PC-3 (cell line): ENCODE data around the gene CPE. TPM values are rescaled to one million over a fixed set of nuclear protein-coding genes. Genes with fewer than 3 reads are reported as not detected.

ENCODE experiments used
- ATAC-seq: fragments of 200-7000 bp; cut with Tn5 transposase; 2 replicates; pipeline ENCODE4 v1.9.1; 2020; ENCODE audit warnings: mild to moderate bottlenecking, moderate library complexity
- BruUV-seq: library from RNA; stranded (reverse); fragments of 400-500 nt; replicated peaks from 2 replicates; lab custom pipeline; 2021; lab: Mats Ljungman, UMichigan
- CTCF ChIA-PET: fragments of 300-600 bp; sonication (Branson Sonifier 250); formaldehyde crosslinking; loops from one replicate; lab custom pipeline; 2022; ENCODE audit warnings: antibody characterized with exemption; lab: Charles Lee
- POLR2A ChIA-PET: fragments of 300-600 bp; sonication (Branson Sonifier 250); formaldehyde crosslinking; loops from one replicate; lab custom pipeline; 2022; ENCODE audit warnings: antibody characterized with exemption; ENCODE audit not compliant: unreplicated experiment; lab: Charles Lee
- DNase-seq: peaks from one replicate; pipeline ENCODE4 v3.0.0-alpha.2; 2015
- H2AFZ ChIP-seq: fragments of 300-600 bp; sonication (generic); 2 replicates; pipeline ENCODE4 v1.6.0; 2016; ENCODE audit warnings: antibody characterized with exemption, low read length
- H3F3A ChIP-seq: fragments of 300-600 bp; sonication (generic); one replicate; pipeline ENCODE4 v1.6.0; 2017; ENCODE audit warnings: antibody characterized with exemption, low read length, control low read depth, mild to moderate bottlenecking; ENCODE audit not compliant: unreplicated experiment
- H3K27ac ChIP-seq: fragments of 300-600 bp; sonication (generic); 2 replicates; pipeline ENCODE4 v1.5.1; 2016; ENCODE audit warnings: mild to moderate bottlenecking, low read length
- H3K27me3 ChIP-seq: fragments of 300-600 bp; sonication (generic); 2 replicates; pipeline ENCODE4 v1.6.1; 2016; ENCODE audit warnings: low read length, mixed read lengths
- H3K36me3 ChIP-seq: fragments of 300-600 bp; sonication (generic); 2 replicates; pipeline ENCODE4 v1.6.1; 2016; ENCODE audit warnings: low read depth, mixed run types, low read length, mixed read lengths
- H3K4me1 ChIP-seq: fragments of 300-600 bp; sonication (generic); 2 replicates; pipeline ENCODE4 v1.5.1; 2016; ENCODE audit warnings: low read length; ENCODE audit not compliant: insufficient read depth
- H3K4me2 ChIP-seq: fragments of 300-600 bp; sonication (generic); 2 replicates; pipeline ENCODE4 v1.6.0; 2016; ENCODE audit warnings: low read length
- H3K4me3 ChIP-seq: fragments of 300-600 bp; sonication (generic); 2 replicates; pipeline ENCODE4 v1.5.1; 2016; ENCODE audit warnings: mild to moderate bottlenecking, low read length, mixed read lengths
- H3K79me2 ChIP-seq: fragments of 300-600 bp; sonication (generic); 2 replicates; pipeline ENCODE4 v1.6.1; 2017; ENCODE audit warnings: low read length, mixed read lengths
- H3K9ac ChIP-seq: fragments of 300-600 bp; sonication (generic); 2 replicates; pipeline ENCODE4 v1.6.0; 2016; ENCODE audit warnings: mild to moderate bottlenecking, low read length
- H3K9me2 ChIP-seq: fragments of 300-600 bp; sonication (generic); replicated peaks from 2 replicates; pipeline ENCODE4 v1.6.1; 2016; ENCODE audit warnings: mixed run types, low read length, mixed read lengths
- H3K9me3 ChIP-seq: fragments of 300-600 bp; sonication (generic); 2 replicates; pipeline ENCODE4 v1.6.1; 2016; ENCODE audit warnings: low read length, mixed read lengths
- H4K20me1 ChIP-seq: fragments of 300-600 bp; sonication (generic); 2 replicates; pipeline ENCODE4 v1.6.1; 2016; ENCODE audit warnings: low read length, mixed read lengths
- CTCF ChIP-seq: fragments of 300-600 bp; sonication (generic); conservative IDR thresholded peaks from 2 replicates; pipeline ENCODE4 v1.5.1; 2017; ENCODE audit warnings: antibody characterized with exemption, low read depth, mild to moderate bottlenecking, low read length
- EZH2 ChIP-seq: fragments of 300-600 bp; sonication (generic); IDR thresholded peaks from one replicate; pipeline ENCODE4 v1.6.1; 2017; ENCODE audit warnings: antibody characterized with exemption, mild to moderate bottlenecking, low read length; ENCODE audit not compliant: unreplicated experiment
- EZH2phosphoT487 ChIP-seq: fragments of 300-600 bp; sonication (generic); IDR thresholded peaks from 2 replicates; pipeline ENCODE4 v1.6.1; 2018; ENCODE audit warnings: mild to moderate bottlenecking, antibody characterized with exemption, low read length, borderline replicate concordance
- intact Hi-C: fragments of 100-400 bp; cut with micrococcal nuclease; formaldehyde crosslinking; loops from 2 replicates; pipeline ENCODE4 v1.9.0; 2023
- total RNA-seq: library from RNA; depleted of rRNA; stranded (reverse); fragments of >200 nt; gene quantifications from 2 replicates; pipeline ENCODE4 v1.2.3, GENCODE V29; 2014

CPE gene
- total RNA-seq, 1 experiment from 2014 or later, result 15.5 TPM

- Histone ChIP-seq H4K20me1 (no peaks in the 10 kb centered on the region), H2AFZ (no peak overlapping the region), H3F3A (no peaks in the 10 kb centered on the region), H3K27ac (no peak overlapping the region), H3K36me3 (no peaks in the 10 kb centered on the region), H3K27me3 (no peaks in the 10 kb centered on the region), H3K9me3 (no peaks in the 10 kb centered on the region), H3K9me2 (no peaks in the 10 kb centered on the region), H3K79me2 (no peaks in the 10 kb centered on the region), H3K9ac (no peak overlapping the region), H3K4me3 (no peak overlapping the region), H3K4me1 (no peaks in the 10 kb centered on the region), H3K4me2 (no peak overlapping the region)
- intact Hi-C loops, result no loop called here
- ATAC-seq (no peak), DNase-seq (no peak)
- ChIA-PET CTCF (no interaction called here), POLR2A (no interaction called here)
- BruUV-seq, result no TSS peak
- TF ChIP-seq EZH2phosphoT487 (no peak), CTCF (no peak)
Measured at GRCh38 chr4:165516281-165516833, 137.5 kb downstream of the CPE start.

DNA sequence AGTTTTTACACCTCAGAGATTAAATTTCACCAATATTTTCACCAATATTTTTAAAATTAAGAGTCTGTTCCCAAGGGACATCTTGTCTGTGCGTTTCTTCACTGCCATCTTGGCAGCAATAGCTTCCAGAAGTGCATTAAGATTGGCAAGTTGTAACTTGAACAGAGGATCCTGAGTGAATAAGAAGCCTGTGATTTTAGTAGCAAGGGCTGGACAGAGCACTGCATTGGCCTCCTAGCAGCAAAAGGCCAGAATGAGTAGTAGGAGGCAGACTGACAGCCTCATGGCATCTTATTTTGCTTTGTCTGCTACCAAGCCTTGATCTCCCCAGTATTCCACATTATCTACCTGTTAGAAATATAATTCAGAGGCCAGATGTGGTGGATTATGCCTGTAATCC is 138.4 kb downstream of the CPE start:
- H4K20me1 ChIP-seq, result no peaks in the 10 kb centered on the region
- no peak overlapping the region for H3K4me3 ChIP-seq
- DNase-seq, result no peak
- no TSS peak for BruUV-seq
- H3K9ac ChIP-seq, result no peak overlapping the region
- no peak for TF ChIP-seq EZH2phosphoT487
- no peak for TF ChIP-seq EZH2
- no peak for TF ChIP-seq CTCF
- H3K27me3 ChIP-seq, result no peaks in the 10 kb centered on the region
- no peak overlapping the region for H2AFZ ChIP-seq
- ChIA-PET CTCF (no interaction called here), POLR2A (no interaction called here)
- H3K9me2 ChIP-seq, result no peaks in the 10 kb centered on the region
- no peaks in the 10 kb centered on the region for H3K79me2 ChIP-seq
- H3K27ac ChIP-seq, result no peak overlapping the region
- no peak overlapping the region for H3K4me2 ChIP-seq
- intact Hi-C loops, result no loop called here
- H3K4me1 ChIP-seq, result no peaks in the 10 kb centered on the region
- no peaks in the 10 kb centered on the region for H3K36me3 ChIP-seq
- H3K9me3 ChIP-seq, result no peaks in the 10 kb centered on the region
- ATAC-seq, result no peak
- H3F3A ChIP-seq, result no peaks in the 10 kb centered on the region

DNA sequence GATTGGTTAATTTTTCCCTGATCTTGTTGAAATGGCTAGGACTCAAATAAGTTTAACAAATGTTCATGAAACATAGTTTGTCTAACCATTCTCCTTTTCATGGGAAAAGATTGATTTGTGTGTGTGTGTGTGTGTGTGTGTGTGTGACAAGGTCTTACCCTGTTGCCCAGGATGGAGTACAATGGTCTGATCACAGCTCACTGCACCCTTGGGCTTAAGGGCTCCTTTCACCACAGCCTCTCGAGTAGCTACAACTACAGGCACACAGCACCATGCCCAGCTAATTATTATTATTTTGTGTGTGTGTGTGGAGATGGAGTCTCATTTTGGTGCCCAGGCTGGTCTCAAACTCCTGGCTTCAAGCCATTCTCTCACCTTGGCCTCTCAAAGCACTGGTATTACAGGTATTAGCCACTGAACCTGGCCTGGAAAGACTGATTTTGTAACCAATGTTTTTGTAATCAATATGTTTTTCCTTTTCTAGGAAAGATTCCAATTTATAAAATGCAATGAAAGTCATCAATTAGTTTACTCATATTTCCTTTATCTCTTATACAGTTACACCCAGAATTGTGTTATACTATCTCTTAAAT is 139.3 kb downstream of the CPE start:
- POLR2A ChIA-PET, result no interaction called here
- no peaks in the 10 kb centered on the region for H3K9me3 ChIP-seq
- no peak overlapping the region for H2AFZ ChIP-seq
- no peak for ATAC-seq
- H3K4me2 ChIP-seq, result no peak overlapping the region
- no peak overlapping the region for H3K27ac ChIP-seq
- H3F3A ChIP-seq, result no peaks in the 10 kb centered on the region
- no peak overlapping the region for H3K9ac ChIP-seq
- no peaks in the 10 kb centered on the region for H3K36me3 ChIP-seq
- H3K79me2 ChIP-seq, result no peaks in the 10 kb centered on the region
- no peaks in the 10 kb centered on the region for H3K27me3 ChIP-seq
- CTCF ChIA-PET, result no interaction called here
- TF ChIP-seq CTCF (no peak), EZH2phosphoT487 (no peak), EZH2 (no peak)
- intact Hi-C loops, result no loop called here
- H3K4me1 ChIP-seq, result no peaks in the 10 kb centered on the region
- no peak overlapping the region for H3K4me3 ChIP-seq
- no TSS peak for BruUV-seq
- DNase-seq, result no peak
- H3K9me2 ChIP-seq, result no peaks in the 10 kb centered on the region
- no peaks in the 10 kb centered on the region for H4K20me1 ChIP-seq
